HL-60 (cell line): ENCODE results near the gene AGER.

Experiments
- DNase-seq, 2 experiments: peaks; one replicate each; pipeline ENCODE4 v3.0.0-alpha.2; 2010 to 2020; ENCODE audit warnings: low read depth in 1 of 2, low spot score in 1 of 2
- H3K27ac ChIP-seq: fragments of 250-450 bp; sonication (Bioruptor Pico); replicated peaks from 2 replicates; pipeline ENCODE4 v1.5.1; 2020; ENCODE audit warnings: mild to moderate bottlenecking, moderate library complexity
- H3K27me3 ChIP-seq: fragments of 250-450 bp; sonication (Bioruptor Pico); 2 replicates; pipeline ENCODE4 v1.5.1; 2021; ENCODE audit warnings: mild to moderate bottlenecking, moderate library complexity; ENCODE audit not compliant: insufficient read depth, poor library complexity, severe bottlenecking
- H3K4me3 ChIP-seq: replicated peaks from 2 replicates; pipeline ENCODE4 v1.5.1; 2011; ENCODE audit warnings: mild to moderate bottlenecking, control low read depth, low read length; ENCODE audit not compliant: insufficient read depth
- CTCF ChIP-seq: IDR thresholded peaks from one replicate; pipeline ENCODE4 v1.5.1; 2011; ENCODE audit warnings: low read length, control low read depth, inconsistent platforms; ENCODE audit not compliant: insufficient read depth
- GABPA ChIP-seq: IDR thresholded peaks from 2 replicates; pipeline ENCODE4 v1.6.1; 2012; ENCODE audit warnings: low read depth
- POLR2AphosphoS5 ChIP-seq: IDR thresholded peaks from 2 replicates; pipeline ENCODE4 v1.6.1; 2012; ENCODE audit warnings: low read depth
- REST ChIP-seq: IDR thresholded peaks from 2 replicates; pipeline ENCODE4 v1.6.1; 2012; ENCODE audit warnings: low read depth; ENCODE audit not compliant: insufficient replicate concordance
- SPI1 ChIP-seq: IDR thresholded peaks from 2 replicates; pipeline ENCODE4 v1.6.1; 2012; ENCODE audit warnings: low read depth, mild to moderate bottlenecking, borderline replicate concordance

Gene AGER

GRCh38 chr6:32198345-32198696 is 14.3 kb upstream of the AGER start:
- no peak overlapping the region for H3K4me3 ChIP-seq
- H3K27me3 ChIP-seq: no peaks in the 10 kb centered on the region
- no peak for TF ChIP-seq GABPA
- TF ChIP-seq SPI1: no peak
- no peak for DNase-seq
- no peak overlapping the region for H3K27ac ChIP-seq

GRCh38 chr6:32196682-32197616 is 12.9 kb upstream of the AGER start:
- peak in 1 of 2 experiments; percentile 60 for DNase-seq
- TF ChIP-seq SPI1 (peak; percentile 4; the same call in 1 of the 2 replicates), REST (no peak), CTCF (no peak)
- H3K4me3 ChIP-seq: peak overlapping the region; percentile 61
- H3K27ac ChIP-seq: peak overlapping the region; percentile 90
- H3K27me3 ChIP-seq: no peaks in the 10 kb centered on the region

GRCh38 chr6:32195902-32196681 is 12.0 kb upstream of the AGER start:
- TF ChIP-seq POLR2AphosphoS5 (peak; percentile 90), REST (no peak), CTCF (no peak)
- DNase-seq: peak; percentile 74 to 77
- no peaks in the 10 kb centered on the region for H3K27me3 ChIP-seq
- H3K4me3 ChIP-seq: peak overlapping the region; percentile 61
- peak overlapping the region; percentile 90 for H3K27ac ChIP-seq

- peak; percentile 100 for DNase-seq
- Histone ChIP-seq H3K27ac (peak overlapping the region; percentile 90; the same call in 1 of the 2 replicates), H3K4me3 (no peak overlapping the region; the same call in 1 of the 2 replicates), H3K27me3 (no peaks in the 10 kb centered on the region)
- TF ChIP-seq SPI1 (no peak), REST (no peak), POLR2AphosphoS5 (no peak), CTCF (no peak), GABPA (no peak)
Observed at GRCh38 chr6:32195652-32195901, 11.5 kb upstream of the AGER start.
